Transverse colon (tissue), 4 donors: ENCODE measurements around the gene PNMA6F.

Source experiments
- EP300 ChIP-seq: sonication (generic); formaldehyde crosslinking; IDR thresholded peaks from one replicate; pipeline ENCODE4 v1.6.1; 2017; ENCODE audit warnings: antibody characterized with exemption, low read depth
- POLR2A ChIP-seq: fragments of 450-650 bp; IDR thresholded peaks from one replicate; pipeline ENCODE4 v1.6.1; 2016; ENCODE audit warnings: antibody characterized with exemption, mild to moderate bottlenecking, moderate library complexity
- POLR2AphosphoS5 ChIP-seq, 3 donors: sonication (generic); formaldehyde crosslinking; IDR thresholded peaks; one replicate each; pipeline ENCODE4 v1.6.1; 2016; ENCODE audit warnings: antibody characterized with exemption in 3 of 3
- TF ChIP-seq, protein P1 (sequence below), 5 experiments: fragments of 200-600 bp in 3 of 5; fragments of 450-650 bp in 2 of 5; sonication (generic) in 3 of 5; IDR thresholded peaks; 1 replicate in 2 of 5; 2 replicates in 3 of 5; pipeline ENCODE4 v1.5.1; 2016 to 2017; ENCODE audit warnings: antibody characterized with exemption in 5 of 5, inconsistent platforms in 3 of 5, mild to moderate bottlenecking in 2 of 5, moderate library complexity in 1 of 5

DNA sequence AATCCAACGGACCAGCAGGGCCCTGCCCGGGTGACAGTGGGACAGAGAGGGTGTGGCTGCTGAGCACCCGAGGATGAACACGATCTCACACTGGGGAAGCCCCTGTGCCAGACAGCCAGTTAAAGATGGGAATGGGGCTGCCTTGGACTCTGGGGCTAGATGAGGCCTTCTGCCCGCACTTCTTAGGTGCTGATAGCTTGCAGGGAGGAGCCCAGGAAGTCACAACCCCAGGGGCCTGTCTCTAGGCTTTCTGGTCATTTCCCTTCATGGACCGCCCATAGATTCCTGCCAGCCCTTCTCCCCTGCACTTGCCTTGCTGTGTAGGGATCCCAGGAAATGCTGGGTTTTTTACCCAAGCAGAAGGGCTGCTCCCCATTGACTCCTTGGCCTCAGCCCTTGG is 18.5 kb upstream of the PNMA6F start:
- TF ChIP-seq, protein P1, sequence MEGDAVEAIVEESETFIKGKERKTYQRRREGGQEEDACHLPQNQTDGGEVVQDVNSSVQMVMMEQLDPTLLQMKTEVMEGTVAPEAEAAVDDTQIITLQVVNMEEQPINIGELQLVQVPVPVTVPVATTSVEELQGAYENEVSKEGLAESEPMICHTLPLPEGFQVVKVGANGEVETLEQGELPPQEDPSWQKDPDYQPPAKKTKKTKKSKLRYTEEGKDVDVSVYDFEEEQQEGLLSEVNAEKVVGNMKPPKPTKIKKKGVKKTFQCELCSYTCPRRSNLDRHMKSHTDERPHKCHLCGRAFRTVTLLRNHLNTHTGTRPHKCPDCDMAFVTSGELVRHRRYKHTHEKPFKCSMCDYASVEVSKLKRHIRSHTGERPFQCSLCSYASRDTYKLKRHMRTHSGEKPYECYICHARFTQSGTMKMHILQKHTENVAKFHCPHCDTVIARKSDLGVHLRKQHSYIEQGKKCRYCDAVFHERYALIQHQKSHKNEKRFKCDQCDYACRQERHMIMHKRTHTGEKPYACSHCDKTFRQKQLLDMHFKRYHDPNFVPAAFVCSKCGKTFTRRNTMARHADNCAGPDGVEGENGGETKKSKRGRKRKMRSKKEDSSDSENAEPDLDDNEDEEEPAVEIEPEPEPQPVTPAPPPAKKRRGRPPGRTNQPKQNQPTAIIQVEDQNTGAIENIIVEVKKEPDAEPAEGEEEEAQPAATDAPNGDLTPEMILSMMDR (IDR thresholded peaks at IDR 0.05), result no peak
- TF ChIP-seq POLR2AphosphoS5 (IDR thresholded peaks at IDR 0.05), result no peak
- no peak for TF ChIP-seq POLR2A
- no peak for TF ChIP-seq EP300
